Measurements from ENCODE around the gene SMAP1.

DNA sequence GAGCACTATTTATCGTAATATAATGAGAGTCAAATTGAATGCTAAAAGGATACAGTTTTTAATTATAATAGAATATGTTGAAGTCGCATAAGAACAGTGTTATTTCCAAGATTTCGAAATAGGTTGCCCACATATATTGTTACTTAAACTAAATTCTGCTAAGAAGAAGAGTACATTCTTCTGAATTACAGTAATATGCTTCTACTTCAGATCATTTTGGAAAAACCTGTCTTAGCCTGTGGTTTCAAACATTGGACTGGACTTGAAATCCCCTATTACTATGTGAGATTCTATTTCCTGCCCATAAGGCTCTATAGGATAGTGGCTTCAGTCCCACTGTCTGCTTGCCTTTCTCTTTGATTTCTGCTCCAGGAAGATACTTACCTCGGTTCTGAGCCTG, 152.0 kb downstream of the SMAP1 start:
- TF ChIP-seq, protein P1, sequence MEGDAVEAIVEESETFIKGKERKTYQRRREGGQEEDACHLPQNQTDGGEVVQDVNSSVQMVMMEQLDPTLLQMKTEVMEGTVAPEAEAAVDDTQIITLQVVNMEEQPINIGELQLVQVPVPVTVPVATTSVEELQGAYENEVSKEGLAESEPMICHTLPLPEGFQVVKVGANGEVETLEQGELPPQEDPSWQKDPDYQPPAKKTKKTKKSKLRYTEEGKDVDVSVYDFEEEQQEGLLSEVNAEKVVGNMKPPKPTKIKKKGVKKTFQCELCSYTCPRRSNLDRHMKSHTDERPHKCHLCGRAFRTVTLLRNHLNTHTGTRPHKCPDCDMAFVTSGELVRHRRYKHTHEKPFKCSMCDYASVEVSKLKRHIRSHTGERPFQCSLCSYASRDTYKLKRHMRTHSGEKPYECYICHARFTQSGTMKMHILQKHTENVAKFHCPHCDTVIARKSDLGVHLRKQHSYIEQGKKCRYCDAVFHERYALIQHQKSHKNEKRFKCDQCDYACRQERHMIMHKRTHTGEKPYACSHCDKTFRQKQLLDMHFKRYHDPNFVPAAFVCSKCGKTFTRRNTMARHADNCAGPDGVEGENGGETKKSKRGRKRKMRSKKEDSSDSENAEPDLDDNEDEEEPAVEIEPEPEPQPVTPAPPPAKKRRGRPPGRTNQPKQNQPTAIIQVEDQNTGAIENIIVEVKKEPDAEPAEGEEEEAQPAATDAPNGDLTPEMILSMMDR (IDR thresholded peaks at IDR 0.05) = no peak
- TF ChIP-seq POLR2A (IDR thresholded peaks at IDR 0.05) = no peak

Data from thyroid gland (tissue), 4 donors.